ENCODE results near the gene CORO7.

CORO7 gene

DNA sequence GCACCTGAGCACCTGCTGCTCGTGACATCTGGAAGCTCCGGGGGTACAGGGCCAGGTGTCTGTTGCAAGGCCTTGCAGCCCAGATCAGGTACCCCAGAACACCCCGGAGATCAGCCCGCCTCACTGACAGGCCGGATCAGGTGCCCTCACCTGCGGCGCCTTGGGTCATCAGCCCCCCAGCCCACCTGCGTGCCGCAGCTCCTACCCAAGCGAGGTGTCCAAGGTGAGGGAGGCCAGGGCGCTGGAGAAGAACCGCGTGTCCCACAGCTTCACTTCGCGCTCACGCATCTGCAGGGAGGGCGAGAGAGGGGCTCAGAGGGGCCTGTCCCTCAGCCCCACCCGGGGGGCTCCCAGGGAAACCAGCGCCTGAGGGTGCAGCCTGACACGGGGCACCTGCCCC, 28.6 kb downstream of the CORO7 start:
- TF ChIP-seq, protein P1, sequence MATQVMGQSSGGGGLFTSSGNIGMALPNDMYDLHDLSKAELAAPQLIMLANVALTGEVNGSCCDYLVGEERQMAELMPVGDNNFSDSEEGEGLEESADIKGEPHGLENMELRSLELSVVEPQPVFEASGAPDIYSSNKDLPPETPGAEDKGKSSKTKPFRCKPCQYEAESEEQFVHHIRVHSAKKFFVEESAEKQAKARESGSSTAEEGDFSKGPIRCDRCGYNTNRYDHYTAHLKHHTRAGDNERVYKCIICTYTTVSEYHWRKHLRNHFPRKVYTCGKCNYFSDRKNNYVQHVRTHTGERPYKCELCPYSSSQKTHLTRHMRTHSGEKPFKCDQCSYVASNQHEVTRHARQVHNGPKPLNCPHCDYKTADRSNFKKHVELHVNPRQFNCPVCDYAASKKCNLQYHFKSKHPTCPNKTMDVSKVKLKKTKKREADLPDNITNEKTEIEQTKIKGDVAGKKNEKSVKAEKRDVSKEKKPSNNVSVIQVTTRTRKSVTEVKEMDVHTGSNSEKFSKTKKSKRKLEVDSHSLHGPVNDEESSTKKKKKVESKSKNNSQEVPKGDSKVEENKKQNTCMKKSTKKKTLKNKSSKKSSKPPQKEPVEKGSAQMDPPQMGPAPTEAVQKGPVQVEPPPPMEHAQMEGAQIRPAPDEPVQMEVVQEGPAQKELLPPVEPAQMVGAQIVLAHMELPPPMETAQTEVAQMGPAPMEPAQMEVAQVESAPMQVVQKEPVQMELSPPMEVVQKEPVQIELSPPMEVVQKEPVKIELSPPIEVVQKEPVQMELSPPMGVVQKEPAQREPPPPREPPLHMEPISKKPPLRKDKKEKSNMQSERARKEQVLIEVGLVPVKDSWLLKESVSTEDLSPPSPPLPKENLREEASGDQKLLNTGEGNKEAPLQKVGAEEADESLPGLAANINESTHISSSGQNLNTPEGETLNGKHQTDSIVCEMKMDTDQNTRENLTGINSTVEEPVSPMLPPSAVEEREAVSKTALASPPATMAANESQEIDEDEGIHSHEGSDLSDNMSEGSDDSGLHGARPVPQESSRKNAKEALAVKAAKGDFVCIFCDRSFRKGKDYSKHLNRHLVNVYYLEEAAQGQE (IDR thresholded peaks at IDR 0.05; ENCODE audit: insufficient read depth in 1 of 2, low read depth in 2 of 2, low read length in 2 of 2): no peak
- no peak for TF ChIP-seq POLR2AphosphoS5 (IDR thresholded peaks at IDR 0.05; ENCODE audit: low read depth, low read length)
- TF ChIP-seq FOXP2 (optimal IDR thresholded peaks at IDR 0.05; ENCODE audit: borderline replicate concordance, extremely low read depth, extremely low read length, insufficient read depth): no peak
- no peak for TF ChIP-seq TAF1 (IDR thresholded peaks at IDR 0.05; ENCODE audit: borderline replicate concordance, insufficient read depth, low read length)
- TF ChIP-seq SIN3A (IDR thresholded peaks at IDR 0.05; ENCODE audit: borderline replicate concordance, insufficient read depth, low read length): no peak

DNA sequence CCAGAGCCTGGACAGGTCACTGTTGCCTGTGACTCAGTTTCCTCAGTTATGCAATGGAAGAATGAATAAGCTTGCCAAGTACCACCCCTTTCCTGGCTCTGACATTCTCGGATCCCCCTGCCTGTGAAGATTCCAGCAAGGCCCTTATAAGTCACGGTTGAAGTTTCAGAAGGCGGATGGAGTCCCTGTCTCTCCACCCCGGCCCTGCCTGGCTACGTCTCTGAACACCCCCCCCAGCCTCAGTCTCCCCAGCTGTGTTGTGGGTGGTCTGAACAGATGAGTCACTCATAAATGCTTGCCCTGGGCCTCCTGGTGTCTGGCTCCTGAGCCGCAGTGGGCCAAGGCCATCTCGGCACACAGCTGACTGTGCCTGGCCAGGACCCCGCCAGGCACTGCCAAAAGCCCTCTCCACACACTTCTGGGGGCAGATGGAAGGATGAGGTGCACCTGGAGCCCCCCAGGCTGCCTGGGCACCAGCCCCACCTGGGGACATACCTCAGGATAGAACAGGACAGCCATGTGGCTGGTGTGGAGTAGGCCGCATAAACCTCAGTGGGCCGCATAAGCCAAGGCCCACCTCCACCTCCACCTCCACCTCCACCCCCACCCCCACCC, 29.3 kb downstream of the CORO7 start:
- TF ChIP-seq POLR2AphosphoS5 (IDR thresholded peaks at IDR 0.05; ENCODE audit: low read depth, low read length): no peak
- TF ChIP-seq FOXP2 (optimal IDR thresholded peaks at IDR 0.05; ENCODE audit: borderline replicate concordance, extremely low read depth, extremely low read length, insufficient read depth): no peak
- TF ChIP-seq SIN3A (IDR thresholded peaks at IDR 0.05; ENCODE audit: borderline replicate concordance, insufficient read depth, low read length): no peak
- TF ChIP-seq TAF1 (IDR thresholded peaks at IDR 0.05; ENCODE audit: borderline replicate concordance, insufficient read depth, low read length): no peak
- TF ChIP-seq, protein P1 (IDR thresholded peaks at IDR 0.05; ENCODE audit: insufficient read depth in 1 of 2, low read depth in 2 of 2, low read length in 2 of 2): no peak

DNA sequence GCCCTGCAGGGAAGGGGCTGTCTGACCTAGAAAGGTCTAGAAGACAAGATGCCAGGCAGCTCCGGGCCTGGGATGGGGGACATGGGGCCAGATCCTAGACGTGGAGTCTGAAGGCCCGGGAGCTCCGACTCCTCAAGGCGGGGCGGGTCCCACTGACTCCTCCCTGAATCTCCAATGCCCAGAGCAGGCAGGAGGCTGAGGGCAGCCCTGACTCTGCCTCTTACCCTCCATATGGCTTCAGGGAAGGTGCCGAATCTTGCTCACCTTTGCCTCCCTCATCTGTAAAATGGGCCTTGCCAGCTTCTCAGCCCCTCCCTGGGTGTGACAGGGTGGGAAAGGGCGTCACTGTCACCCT, 30.0 kb downstream of the CORO7 start:
- TF ChIP-seq POLR2AphosphoS5 (IDR thresholded peaks at IDR 0.05; ENCODE audit: low read depth, low read length) (no peak), TAF1 (IDR thresholded peaks at IDR 0.05; ENCODE audit: borderline replicate concordance, insufficient read depth, low read length) (no peak), SIN3A (IDR thresholded peaks at IDR 0.05; ENCODE audit: borderline replicate concordance, insufficient read depth, low read length) (no peak), FOXP2 (optimal IDR thresholded peaks at IDR 0.05; ENCODE audit: borderline replicate concordance, extremely low read depth, extremely low read length, insufficient read depth) (no peak)
- TF ChIP-seq, protein P1 (IDR thresholded peaks at IDR 0.05; ENCODE audit: insufficient read depth in 1 of 2, low read depth in 2 of 2, low read length in 2 of 2): no peak

DNA sequence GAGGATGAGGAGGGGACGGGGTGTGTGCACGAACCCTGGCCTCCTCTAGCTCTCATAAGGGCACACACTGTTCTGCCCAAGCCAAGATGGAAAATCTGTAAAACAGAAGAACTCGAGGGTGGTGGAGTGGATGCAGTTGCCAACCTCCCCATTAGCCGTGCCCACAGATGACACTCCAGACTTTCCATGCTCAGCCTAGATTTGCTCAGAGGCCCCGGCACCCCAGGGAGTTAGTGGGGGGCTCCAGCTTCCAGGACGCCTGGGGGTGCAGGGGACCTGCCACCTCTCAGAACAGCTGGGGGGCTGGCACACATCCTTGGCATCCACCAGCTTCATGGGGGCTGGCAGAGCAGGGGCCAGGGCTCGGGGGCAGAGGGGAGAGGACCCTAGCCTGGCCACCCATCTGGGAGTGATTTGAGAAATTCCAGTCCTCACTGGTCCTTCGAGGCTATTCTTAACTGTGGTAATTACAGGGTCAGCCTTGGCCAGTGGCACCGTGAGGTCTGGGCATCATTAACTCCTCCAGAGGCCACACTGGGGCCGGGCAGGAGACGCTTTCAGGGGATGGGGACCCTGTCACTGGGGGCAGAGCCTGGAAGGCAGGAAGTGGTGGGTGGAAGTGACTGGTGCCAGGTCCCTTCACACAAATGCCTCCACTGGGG, 30.5 kb downstream of the CORO7 start:
- TF ChIP-seq, protein P1 (IDR thresholded peaks at IDR 0.05; ENCODE audit: insufficient read depth in 1 of 2, low read depth in 2 of 2, low read length in 2 of 2): no peak
- TF ChIP-seq SIN3A (IDR thresholded peaks at IDR 0.05; ENCODE audit: borderline replicate concordance, insufficient read depth, low read length) (no peak), TAF1 (IDR thresholded peaks at IDR 0.05; ENCODE audit: borderline replicate concordance, insufficient read depth, low read length) (no peak), POLR2AphosphoS5 (IDR thresholded peaks at IDR 0.05; ENCODE audit: low read depth, low read length) (no peak), FOXP2 (optimal IDR thresholded peaks at IDR 0.05; ENCODE audit: borderline replicate concordance, extremely low read depth, extremely low read length, insufficient read depth) (no peak)

Measured in PFSK-1 (cell line).